Activated B cell treated with CpG ODN at 0.5 μM for 24 hours (primary cell): ENCODE results near the gene TCP11L1. TPM values are rescaled to one million over a fixed set of nuclear protein-coding genes. Genes with fewer than 3 reads are reported as not detected.

Source experiments
- ATAC-seq: fragments of 200-7000 bp; cut with Tn5 transposase; one replicate; pipeline ENCODE4 v1.10.0; 2021; ENCODE audit warnings: low read depth, mild to moderate bottlenecking, moderate library complexity
- CTCF ChIA-PET: fragments of 350-600 bp; sonication (Branson Sonifier 250); formaldehyde crosslinking; loops from one replicate; lab custom pipeline; 2021; ENCODE audit warnings: antibody characterized with exemption; lab: Charles Lee
- POLR2A ChIA-PET: fragments of 350-600 bp; sonication (Branson Sonifier 250); formaldehyde crosslinking; loops from one replicate; lab custom pipeline; 2021; ENCODE audit warnings: antibody characterized with exemption; lab: Charles Lee
- DNase-seq: peaks from one replicate; pipeline ENCODE4 v3.0.0; 2022
- H3K27ac Mint-ChIP-seq: one replicate; pipeline ENCODE4 v1.8.0; 2020; ENCODE audit warnings: mixed read lengths
- H3K27me3 Mint-ChIP-seq: one replicate; pipeline ENCODE4 v1.8.0; 2021; ENCODE audit warnings: mixed read lengths
- H3K36me3 Mint-ChIP-seq: one replicate; pipeline ENCODE4 v1.8.0; 2021; ENCODE audit warnings: low read depth, mixed read lengths
- H3K4me1 Mint-ChIP-seq: one replicate; pipeline ENCODE4 v1.8.0; 2021; ENCODE audit warnings: mixed read lengths
- H3K4me3 Mint-ChIP-seq: one replicate; pipeline ENCODE4 v1.8.0; 2020; ENCODE audit warnings: mild to moderate bottlenecking, mixed read lengths
- H3K9me3 Mint-ChIP-seq: one replicate; pipeline ENCODE4 v1.8.0; 2020; ENCODE audit warnings: mixed read lengths
- intact Hi-C: fragments of 100-400 bp; cut with micrococcal nuclease; formaldehyde crosslinking; loops from one replicate; pipeline ENCODE4 v1.15.1; 2024
- total RNA-seq: library from RNA; stranded (reverse); gene quantifications from 2 replicates; pipeline ENCODE4 v1.2.3, GENCODE V29; 2022
- TF ChIP-seq, protein P1 (sequence below): fragments of 200-600 bp; IDR thresholded peaks from one replicate; pipeline ENCODE4 v1.8.0; 2022; ENCODE audit warnings: antibody characterized with exemption, mild to moderate bottlenecking

TCP11L1 gene
- total RNA-seq, 1 donor from 2014 or later, result 17.7 TPM

- H3K27me3 Mint-ChIP-seq, result peaks cover 29% of the 10 kb centered on the region
Measured at GRCh38 chr11:33013755-33014154, 25.6 kb upstream of the TCP11L1 start.

GRCh38 chr11:33015621-33016551 lies 23.5 kb upstream of the TCP11L1 start, which contains the start of gene DEPDC7:
Gene DEPDC7 (plus strand): TSS chr11:33015878. CDS start chr11:33015956, 78 bp downstream.
- intact Hi-C loops, result loop anchor here (2.0 kb wide), 1 partner anchor 23 kb away; the partner anchor contains the start of gene TCP11L1
- peak; percentile 66 for DNase-seq
- ChIA-PET CTCF (interaction anchor here (0.8 to 1.6 kb wide), 2 partner anchors 50 to 124 kb away, joined by 3 read pairs; partner anchors contain the start of gene QSER1), POLR2A (interaction anchor here (1.0 to 1.4 kb wide), 5 partner anchors 16 to 66 kb away, joined by 3 to 6 read pairs (median 5); no protein-coding TSS in a partner anchor)
- Mint-ChIP-seq H3K27me3 (peaks cover 41% of the 10 kb centered on the region), H3K27ac (no peak within 1 kb of the TSS), H3K4me1 (peaks cover 18% of the 10 kb centered on the region), H3K9me3 (no peaks in the 10 kb centered on the region), H3K4me3 (peak within 1 kb of the TSS; percentile 82), H3K36me3 (no peaks in the 10 kb centered on the region)
- ATAC-seq, result peak; percentile 84
- TF ChIP-seq, protein P1, sequence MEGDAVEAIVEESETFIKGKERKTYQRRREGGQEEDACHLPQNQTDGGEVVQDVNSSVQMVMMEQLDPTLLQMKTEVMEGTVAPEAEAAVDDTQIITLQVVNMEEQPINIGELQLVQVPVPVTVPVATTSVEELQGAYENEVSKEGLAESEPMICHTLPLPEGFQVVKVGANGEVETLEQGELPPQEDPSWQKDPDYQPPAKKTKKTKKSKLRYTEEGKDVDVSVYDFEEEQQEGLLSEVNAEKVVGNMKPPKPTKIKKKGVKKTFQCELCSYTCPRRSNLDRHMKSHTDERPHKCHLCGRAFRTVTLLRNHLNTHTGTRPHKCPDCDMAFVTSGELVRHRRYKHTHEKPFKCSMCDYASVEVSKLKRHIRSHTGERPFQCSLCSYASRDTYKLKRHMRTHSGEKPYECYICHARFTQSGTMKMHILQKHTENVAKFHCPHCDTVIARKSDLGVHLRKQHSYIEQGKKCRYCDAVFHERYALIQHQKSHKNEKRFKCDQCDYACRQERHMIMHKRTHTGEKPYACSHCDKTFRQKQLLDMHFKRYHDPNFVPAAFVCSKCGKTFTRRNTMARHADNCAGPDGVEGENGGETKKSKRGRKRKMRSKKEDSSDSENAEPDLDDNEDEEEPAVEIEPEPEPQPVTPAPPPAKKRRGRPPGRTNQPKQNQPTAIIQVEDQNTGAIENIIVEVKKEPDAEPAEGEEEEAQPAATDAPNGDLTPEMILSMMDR, result no peak

More at GRCh38 chr11:33013755-33014154, 25.6 kb upstream of the TCP11L1 start:
- POLR2A ChIA-PET, result no interaction called here
- no peak overlapping the region for H3K27ac Mint-ChIP-seq
- ATAC-seq (no peak), DNase-seq (no peak)
- TF ChIP-seq, protein P1, result no peak
- no peaks in the 10 kb centered on the region for H3K9me3 Mint-ChIP-seq
- peaks cover 18% of the 10 kb centered on the region for H3K4me1 Mint-ChIP-seq
- no peaks in the 10 kb centered on the region for H3K36me3 Mint-ChIP-seq
- CTCF ChIA-PET, result no interaction called here
- H3K4me3 Mint-ChIP-seq, result no peak overlapping the region
- intact Hi-C loops, result no loop called here

DNA sequence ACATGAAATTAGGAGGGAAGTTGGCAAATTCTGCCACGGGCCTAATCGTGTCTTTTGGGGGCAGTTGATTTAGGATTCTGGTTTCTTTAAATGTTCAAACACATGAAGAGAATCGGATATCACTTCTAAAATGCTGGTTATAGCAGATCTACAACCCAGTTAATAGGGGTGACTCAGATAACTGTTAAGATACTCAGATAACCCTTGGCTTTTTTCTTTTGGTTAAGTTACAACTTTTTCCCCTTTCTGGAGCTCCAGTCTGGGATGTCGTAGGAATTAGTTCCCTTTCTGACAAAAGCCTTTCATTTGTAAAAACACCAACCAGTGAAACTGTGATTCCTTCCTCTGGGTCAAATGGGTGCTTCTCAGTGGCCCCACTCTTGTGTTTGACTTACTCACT lies 22.7 kb upstream of the TCP11L1 start:
- H3K4me3 Mint-ChIP-seq, result peak overlapping the region; percentile 74
- peaks cover 41% of the 10 kb centered on the region for H3K27me3 Mint-ChIP-seq
- intact Hi-C loops, result loop anchor here (2.0 kb wide), 1 partner anchor 22 kb away; the partner anchor contains the start of gene TCP11L1
- no peak for DNase-seq
- TF ChIP-seq, protein P1, result no peak
- H3K9me3 Mint-ChIP-seq, result no peaks in the 10 kb centered on the region
- no peaks in the 10 kb centered on the region for H3K36me3 Mint-ChIP-seq
- no peak for ATAC-seq
- ChIA-PET CTCF (interaction anchor here (1.6 kb wide), 1 partner anchor 49 kb away, joined by 3 read pairs; no protein-coding TSS in a partner anchor), POLR2A (interaction anchor here (1.0 to 1.4 kb wide), 3 partner anchors 15 to 67 kb away, joined by 3 to 6 read pairs (median 5); no protein-coding TSS in a partner anchor)
- H3K4me1 Mint-ChIP-seq, result peaks cover 13% of the 10 kb centered on the region
- no peak overlapping the region for H3K27ac Mint-ChIP-seq

GRCh38 chr11:33017478-33017877 lies 21.9 kb upstream of the TCP11L1 start:
- H3K4me3 Mint-ChIP-seq, result no peak overlapping the region
- no peaks in the 10 kb centered on the region for H3K9me3 Mint-ChIP-seq
- TF ChIP-seq, protein P1, result no peak
- ChIA-PET POLR2A (no interaction called here), CTCF (no interaction called here)
- peaks cover 9% of the 10 kb centered on the region for H3K4me1 Mint-ChIP-seq
- no peak for ATAC-seq
- H3K27ac Mint-ChIP-seq, result no peak overlapping the region
- H3K36me3 Mint-ChIP-seq, result no peaks in the 10 kb centered on the region
- no peak for DNase-seq
- peaks cover 43% of the 10 kb centered on the region for H3K27me3 Mint-ChIP-seq
- intact Hi-C loops, result loop anchor here (2.0 kb wide), 1 partner anchor 21 kb away; the partner anchor contains the start of gene TCP11L1

GRCh38 chr11:33017965-33018364 lies 21.4 kb upstream of the TCP11L1 start:
- Mint-ChIP-seq H3K27ac (no peak overlapping the region), H3K36me3 (no peaks in the 10 kb centered on the region), H3K4me1 (peaks cover 9% of the 10 kb centered on the region), H3K4me3 (no peak overlapping the region), H3K27me3 (peaks cover 43% of the 10 kb centered on the region), H3K9me3 (no peaks in the 10 kb centered on the region)
- intact Hi-C loops, result loop anchor here (2.0 kb wide), 1 partner anchor 21 kb away; the partner anchor contains the start of gene TCP11L1
- CTCF ChIA-PET, result no interaction called here
- POLR2A ChIA-PET, result no interaction called here
- TF ChIP-seq, protein P1, result no peak
- DNase-seq (no peak), ATAC-seq (no peak)
